Panc1 (cell line): ENCODE results near the gene LYZL1. TPM values are rescaled to one million over a fixed set of nuclear protein-coding genes. Genes with fewer than 3 reads are reported as not detected.
"Not testable (repeated sequence)": the region's sequence is repeated elsewhere in the genome, so short reads cannot be mapped to it uniquely, and the experiment has no call there.

Experiments used
- ATAC-seq: fragments of 200-7000 bp; cut with Tn5 transposase; 2 replicates; pipeline ENCODE4 v1.9.1; 2020; ENCODE audit warnings: mild to moderate bottlenecking, moderate library complexity
- BruUV-seq: library from RNA; stranded (reverse); fragments of 400-500 nt; replicated peaks from 2 replicates; lab custom pipeline; 2021; lab: Mats Ljungman, UMichigan
- CTCF ChIA-PET: fragments of 300-600 bp; sonication (Branson Sonifier 250); formaldehyde crosslinking; loops from one replicate; lab custom pipeline; 2022; ENCODE audit warnings: antibody characterized with exemption; lab: Charles Lee
- POLR2A ChIA-PET: fragments of 300-600 bp; sonication (Branson Sonifier 250); formaldehyde crosslinking; loops from one replicate; lab custom pipeline; 2022; ENCODE audit warnings: antibody characterized with exemption; lab: Charles Lee
- DNase-seq: peaks from one replicate; pipeline ENCODE4 v3.0.0-alpha.2; 2010; ENCODE audit warnings: low read depth, low spot score
- H3K27ac ChIP-seq: 2 replicates; pipeline ENCODE4 v1.5.1; 2011; ENCODE audit warnings: mild to moderate bottlenecking, low read length, inconsistent platforms
- H3K27me3 ChIP-seq: fragments of 200-500 bp; sonication (Bioruptor generic); 2 replicates; pipeline ENCODE4 v1.6.0; 2014; ENCODE audit warnings: low read length, inconsistent platforms; ENCODE audit not compliant: control insufficient read depth, insufficient read depth
- H3K36me3 ChIP-seq: fragments of 200-500 bp; sonication (Bioruptor generic); 2 replicates; pipeline ENCODE4 v1.5.1; 2014; ENCODE audit warnings: inconsistent platforms, mild to moderate bottlenecking, low read length, moderate library complexity; ENCODE audit not compliant: control insufficient read depth, insufficient read depth
- H3K4me1 ChIP-seq: 2 replicates; pipeline ENCODE4 v1.5.1; 2011; ENCODE audit warnings: inconsistent platforms, mild to moderate bottlenecking, low read length, moderate library complexity; ENCODE audit not compliant: control insufficient read depth, insufficient read depth
- H3K4me3 ChIP-seq, 2 experiments: 2 replicates each; pipeline ENCODE4 v1.5.1; 2011 to 2012; ENCODE audit warnings: low read depth in 2 of 2, low read length in 2 of 2, mild to moderate bottlenecking in 2 of 2, inconsistent platforms in 1 of 2, moderate library complexity in 1 of 2
- H3K9me3 ChIP-seq: fragments of 200-500 bp; sonication (Bioruptor generic); 2 replicates; pipeline ENCODE4 v1.5.1; 2014; ENCODE audit warnings: low read depth, mild to moderate bottlenecking, inconsistent platforms, low read length, moderate library complexity; ENCODE audit not compliant: control insufficient read depth, insufficient read depth
- CTCF ChIP-seq: fragments of 450-650 bp; IDR thresholded peaks from 2 replicates; pipeline ENCODE4 v1.5.1; 2017; ENCODE audit warnings: mild to moderate bottlenecking
- POLR2AphosphoS5 ChIP-seq: IDR thresholded peaks from 2 replicates; pipeline ENCODE4 v1.6.1; 2012; ENCODE audit warnings: mild to moderate bottlenecking, low read depth, low read length, moderate library complexity
- REST ChIP-seq, 2 experiments: IDR thresholded peaks; 2 replicates each; pipeline ENCODE4 v1.6.1; 2011 to 2012; ENCODE audit warnings: low read depth in 2 of 2, control low read depth in 1 of 2, low read length in 1 of 2, mild to moderate bottlenecking in 1 of 2, moderate library complexity in 1 of 2; ENCODE audit not compliant: insufficient read depth in 1 of 2
- SIN3A ChIP-seq: IDR thresholded peaks from 2 replicates; pipeline ENCODE4 v1.6.1; 2012; ENCODE audit warnings: low read depth, mild to moderate bottlenecking, low read length, moderate library complexity, borderline replicate concordance; ENCODE audit not compliant: insufficient read depth
- TCF7L2 ChIP-seq: IDR thresholded peaks from 2 replicates; pipeline ENCODE4 v1.6.1; 2011; ENCODE audit warnings: mild to moderate bottlenecking, low read depth, low read length, inconsistent platforms
- in situ Hi-C: cut with HindIII; loops from 2 replicates; pipeline ENCODE4 v1.10.0; 2016; ENCODE audit warnings: low sequenced_read_pairs, low pct_unique_long_range_greater_than_20kb
- intact Hi-C: fragments of 100-400 bp; cut with micrococcal nuclease; formaldehyde crosslinking; loops from one replicate; pipeline ENCODE4 v1.10.0; 2022; ENCODE audit not compliant: unreplicated experiment
- total RNA-seq: library from RNA; stranded (reverse); gene quantifications from one replicate; pipeline ENCODE4 v1.2.1, GENCODE V29; 2021; ENCODE audit not compliant: unreplicated experiment

LYZL1 gene
- total RNA-seq, 1 experiment from 2014 or later: not detected

DNA sequence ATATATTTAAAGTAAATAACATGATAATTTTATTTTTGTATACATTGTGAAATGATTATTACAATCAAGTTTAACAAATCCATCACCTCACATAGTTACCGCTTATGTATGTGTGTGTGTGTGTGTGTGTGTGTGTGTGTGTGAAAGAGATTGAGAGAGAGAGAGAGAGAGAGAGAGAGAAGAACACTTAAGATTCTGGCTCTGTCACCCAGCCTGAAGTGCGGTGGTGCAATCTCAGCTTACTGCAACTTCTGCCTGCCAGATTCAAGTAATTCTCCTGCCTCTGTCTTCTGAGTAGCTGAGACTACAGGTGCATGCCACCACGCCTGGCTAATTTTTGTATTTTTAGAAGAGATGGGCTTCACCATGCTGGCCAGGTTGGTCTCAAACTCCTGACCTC is 17.8 kb downstream of the LYZL1 start:
- DNase-seq (no peak), ATAC-seq (no peak)
- BruUV-seq: no TSS peak
- Histone ChIP-seq H3K27me3 (no peaks in the 10 kb centered on the region), H3K4me3 (no peak overlapping the region), H3K27ac (no peak overlapping the region), H3K9me3 (no peaks in the 10 kb centered on the region), H3K36me3 (no peaks in the 10 kb centered on the region), H3K4me1 (no peaks in the 10 kb centered on the region; the same call in 1 of the 2 replicates)
- intact Hi-C loops (loop anchor here (10.0 kb wide), 1 partner anchor 682 kb away; no protein-coding TSS in a partner anchor), in situ Hi-C loops (no loop called here)
- TF ChIP-seq CTCF (no peak), SIN3A (no peak), TCF7L2 (no peak), POLR2AphosphoS5 (no peak), REST (IDR thresholded peaks at IDR 0.05; ENCODE audit: insufficient read depth in 1 of 2, low read depth in 2 of 2, low read length in 1 of 2) (no peak)
- ChIA-PET CTCF (interaction anchor here (0.6 to 0.7 kb wide), 2 partner anchors 150 to 163 kb away, joined by 3 to 7 read pairs; no protein-coding TSS in a partner anchor), POLR2A (interaction anchor here (0.6 kb wide), 1 partner anchor 624 kb away, joined by 6 read pairs; no protein-coding TSS in a partner anchor)

DNA sequence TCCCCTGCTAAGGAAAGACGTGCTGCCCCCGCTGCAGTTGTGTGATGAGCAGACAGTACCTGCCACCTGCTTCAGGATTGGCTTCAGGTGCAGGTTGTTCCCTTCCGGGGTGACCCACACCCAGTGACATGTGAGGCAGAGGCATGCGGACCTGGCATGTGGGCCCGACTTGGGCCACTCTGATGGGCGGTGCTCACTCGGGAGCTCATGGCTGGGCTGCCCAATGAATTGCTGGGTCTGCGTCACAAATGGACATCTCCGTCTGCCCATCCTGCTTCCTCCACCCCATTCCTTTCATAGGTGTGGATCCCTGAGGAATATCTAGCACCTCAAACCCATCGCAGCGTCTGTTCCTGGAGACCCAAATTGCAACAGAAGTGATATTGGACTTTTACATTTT is 19.3 kb downstream of the LYZL1 start:
- ATAC-seq, H3K9me3 ChIP-seq, BruUV-seq, DNase-seq, H3K27me3 ChIP-seq, H3K4me1 ChIP-seq, H3K4me3 ChIP-seq, H3K27ac ChIP-seq, H3K36me3 ChIP-seq, in situ Hi-C loops, POLR2A ChIA-PET, CTCF ChIA-PET: not testable (repeated sequence)
- intact Hi-C loops: loop anchor here (10.0 kb wide), 1 partner anchor 683 kb away; no protein-coding TSS in a partner anchor

DNA sequence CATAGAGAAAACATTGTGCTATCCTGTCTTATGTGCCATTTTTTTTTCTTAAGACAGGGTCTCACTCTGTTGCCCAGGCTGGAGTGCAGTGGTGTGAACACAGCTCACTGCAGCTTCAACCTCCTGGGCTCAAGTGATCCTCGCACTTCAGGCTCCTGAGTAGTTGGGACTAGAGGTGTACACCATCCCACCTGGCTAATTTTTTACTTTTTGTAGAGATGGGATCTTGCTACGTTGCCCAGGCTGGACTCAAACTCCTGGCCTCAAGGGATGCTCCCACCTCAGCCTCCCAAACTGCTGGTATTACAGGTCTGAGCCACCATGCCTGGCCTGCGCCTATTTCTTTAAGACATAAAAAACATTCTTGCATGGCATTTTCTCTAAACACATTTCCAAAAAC is 20.6 kb downstream of the LYZL1 start:
- in situ Hi-C loops (no loop called here), intact Hi-C loops (loop anchor here (10.0 kb wide), 1 partner anchor 685 kb away; no protein-coding TSS in a partner anchor)
- TF ChIP-seq REST (IDR thresholded peaks at IDR 0.05; ENCODE audit: insufficient read depth in 1 of 2, low read depth in 2 of 2, low read length in 1 of 2) (no peak), POLR2AphosphoS5 (no peak), CTCF (no peak), SIN3A (no peak), TCF7L2 (no peak)
- ChIA-PET CTCF (no interaction called here), POLR2A (no interaction called here)
- DNase-seq (no peak), ATAC-seq (no peak)
- BruUV-seq: no TSS peak
- Histone ChIP-seq H3K27ac (no peak overlapping the region), H3K36me3 (no peaks in the 10 kb centered on the region), H3K9me3 (no peaks in the 10 kb centered on the region), H3K27me3 (no peaks in the 10 kb centered on the region), H3K4me3 (no peak overlapping the region), H3K4me1 (no peaks in the 10 kb centered on the region; the same call in 1 of the 2 replicates)
